Raji (cell line): ENCODE results near the gene ZGRF1.

Experiments
- POLR2A ChIP-seq: IDR thresholded peaks from 2 replicates; pipeline ENCODE4 v1.6.1; 2011; ENCODE audit warnings: low read depth, low read length, control low read depth; ENCODE audit not compliant: insufficient read depth

ZGRF1 gene

GRCh38 chr4:112636688-112637551, at the start of gene ZGRF1, which contains the start of gene LARP7:
Gene ZGRF1, minus strand, starts transcription at chr4:112636909. Its CDS starts 3,733 bp downstream, at chr4:112633176.
Gene LARP7, plus strand, starts transcription at chr4:112637143. Its CDS starts 7,527 bp downstream, at chr4:112644670.
- TF ChIP-seq POLR2A: peak; percentile 70

GRCh38 chr4:112680996-112681395, 44.3 kb upstream of the ZGRF1 start:
- no peak for TF ChIP-seq POLR2A

- TF ChIP-seq POLR2A: no peak
Observed at GRCh38 chr4:112677519-112678091, 40.9 kb upstream of the ZGRF1 start.

- no peak for TF ChIP-seq POLR2A
Observed at GRCh38 chr4:112674376-112674775, 37.7 kb upstream of the ZGRF1 start.

- no peak for TF ChIP-seq POLR2A
Observed at GRCh38 chr4:112673686-112674085, 37.0 kb upstream of the ZGRF1 start.

- TF ChIP-seq POLR2A: no peak
Observed at GRCh38 chr4:112673076-112673475, 36.4 kb upstream of the ZGRF1 start.

GRCh38 chr4:112668131-112668530, 31.4 kb upstream of the ZGRF1 start:
- no peak for TF ChIP-seq POLR2A

GRCh38 chr4:112664611-112665010, 27.9 kb upstream of the ZGRF1 start:
- no peak for TF ChIP-seq POLR2A

- no peak for TF ChIP-seq POLR2A
Observed at GRCh38 chr4:112655270-112655669, 18.6 kb upstream of the ZGRF1 start.

- TF ChIP-seq POLR2A: no peak
Observed at GRCh38 chr4:112652216-112652615, 15.5 kb upstream of the ZGRF1 start.

- no peak for TF ChIP-seq POLR2A
Observed at GRCh38 chr4:112651641-112652040, 14.9 kb upstream of the ZGRF1 start.

- TF ChIP-seq POLR2A: no peak
Observed at GRCh38 chr4:112650332-112650731, 13.6 kb upstream of the ZGRF1 start.

- TF ChIP-seq POLR2A: no peak
Observed at GRCh38 chr4:112649055-112649408, 12.3 kb upstream of the ZGRF1 start.

GRCh38 chr4:112648263-112649054, 11.8 kb upstream of the ZGRF1 start:
- no peak for TF ChIP-seq POLR2A

GRCh38 chr4:112647785-112648184, 11.1 kb upstream of the ZGRF1 start:
- TF ChIP-seq POLR2A: no peak
